HG02571 (cell line): Measurements from ENCODE around the gene ZSCAN9.
A peak's percentile ranks its signal among the peaks of the same experiment; 100 is the strongest.

Experiments
- ATAC-seq: cut with Tn5 transposase; IDR thresholded peaks from one replicate; pipeline ENCODE4 v1.9.1; 2021; ENCODE audit warnings: mild to moderate bottlenecking, moderate library complexity; ENCODE audit not compliant: unreplicated experiment

Gene ZSCAN9

GRCh38 chr6:28220257-28221133, 4.6 kb upstream of the ZSCAN9 start:
- ATAC-seq, result no peak

GRCh38 chr6:28224131-28225055, 682 bp upstream of the ZSCAN9 start:
- no peak for ATAC-seq

- ATAC-seq, result no peak
These were observed 1.4 kb downstream of the ZSCAN9 start for GRCh38 chr6:28226460-28226859.

- no peak for ATAC-seq
These were observed 7.7 kb downstream of the ZSCAN9 start for GRCh38 chr6:28232785-28233184.

- no peak for ATAC-seq
These were observed 10.9 kb downstream of the ZSCAN9 start for GRCh38 chr6:28235912-28236452.

GRCh38 chr6:28239636-28240035, 14.6 kb downstream of the ZSCAN9 start:
- ATAC-seq, result no peak

- no peak for ATAC-seq
These were observed 15.4 kb downstream of the ZSCAN9 start for GRCh38 chr6:28240471-28240870.

GRCh38 chr6:28243946-28244345, 18.9 kb downstream of the ZSCAN9 start:
- ATAC-seq, result no peak

- no peak for ATAC-seq
These were observed 20.3 kb downstream of the ZSCAN9 start for GRCh38 chr6:28245206-28245941.

- ATAC-seq, result no peak
These were observed 23.8 kb downstream of the ZSCAN9 start for GRCh38 chr6:28248916-28249315.

- no peak for ATAC-seq
These were observed 25.7 kb downstream of the ZSCAN9 start for GRCh38 chr6:28250747-28251146.

- peak; percentile 38 for ATAC-seq
These were observed 26.6 kb downstream of the ZSCAN9 start for GRCh38 chr6:28251661-28252008.

- ATAC-seq, result peak; percentile 74
These were observed 27.2 kb downstream of the ZSCAN9 start, which contains the start of gene ZKSCAN4 for GRCh38 chr6:28252009-28252975. Gene ZKSCAN4 (minus strand): TSS chr6:28252269. CDS start chr6:28251980, 289 bp downstream.

- ATAC-seq, result no peak
These were observed 29.0 kb downstream of the ZSCAN9 start for GRCh38 chr6:28254121-28254519.

- no peak for ATAC-seq
These were observed 32.0 kb downstream of the ZSCAN9 start for GRCh38 chr6:28257042-28257441.

- no peak for ATAC-seq
These were observed 34.1 kb downstream of the ZSCAN9 start, which contains the start of gene NKAPL for GRCh38 chr6:28258877-28259777. Gene NKAPL (plus strand): TSS chr6:28259297. CDS start chr6:28259372, 75 bp downstream.

GRCh38 chr6:28263922-28264321, 38.8 kb downstream of the ZSCAN9 start:
- no peak for ATAC-seq

GRCh38 chr6:28264834-28265401, 39.8 kb downstream of the ZSCAN9 start:
- no peak for ATAC-seq
